Panc1 (cell line): ENCODE data around the gene GFAP.

ENCODE experiments used
- CTCF ChIP-seq: fragments of 450-650 bp; IDR thresholded peaks from 2 replicates; pipeline ENCODE4 v1.5.1; 2017; ENCODE audit warnings: mild to moderate bottlenecking
- POLR2AphosphoS5 ChIP-seq: IDR thresholded peaks from 2 replicates; pipeline ENCODE4 v1.6.1; 2012; ENCODE audit warnings: mild to moderate bottlenecking, low read depth, low read length, moderate library complexity
- TF ChIP-seq, protein P1 (sequence below), 2 experiments: IDR thresholded peaks; 2 replicates each; pipeline ENCODE4 v1.6.1; 2011 to 2012; ENCODE audit warnings: low read depth in 2 of 2, control low read depth in 1 of 2, low read length in 1 of 2, mild to moderate bottlenecking in 1 of 2, moderate library complexity in 1 of 2; ENCODE audit not compliant: insufficient read depth in 1 of 2

- TF ChIP-seq POLR2AphosphoS5: no peak
- no peak for TF ChIP-seq CTCF
- TF ChIP-seq, protein P1, sequence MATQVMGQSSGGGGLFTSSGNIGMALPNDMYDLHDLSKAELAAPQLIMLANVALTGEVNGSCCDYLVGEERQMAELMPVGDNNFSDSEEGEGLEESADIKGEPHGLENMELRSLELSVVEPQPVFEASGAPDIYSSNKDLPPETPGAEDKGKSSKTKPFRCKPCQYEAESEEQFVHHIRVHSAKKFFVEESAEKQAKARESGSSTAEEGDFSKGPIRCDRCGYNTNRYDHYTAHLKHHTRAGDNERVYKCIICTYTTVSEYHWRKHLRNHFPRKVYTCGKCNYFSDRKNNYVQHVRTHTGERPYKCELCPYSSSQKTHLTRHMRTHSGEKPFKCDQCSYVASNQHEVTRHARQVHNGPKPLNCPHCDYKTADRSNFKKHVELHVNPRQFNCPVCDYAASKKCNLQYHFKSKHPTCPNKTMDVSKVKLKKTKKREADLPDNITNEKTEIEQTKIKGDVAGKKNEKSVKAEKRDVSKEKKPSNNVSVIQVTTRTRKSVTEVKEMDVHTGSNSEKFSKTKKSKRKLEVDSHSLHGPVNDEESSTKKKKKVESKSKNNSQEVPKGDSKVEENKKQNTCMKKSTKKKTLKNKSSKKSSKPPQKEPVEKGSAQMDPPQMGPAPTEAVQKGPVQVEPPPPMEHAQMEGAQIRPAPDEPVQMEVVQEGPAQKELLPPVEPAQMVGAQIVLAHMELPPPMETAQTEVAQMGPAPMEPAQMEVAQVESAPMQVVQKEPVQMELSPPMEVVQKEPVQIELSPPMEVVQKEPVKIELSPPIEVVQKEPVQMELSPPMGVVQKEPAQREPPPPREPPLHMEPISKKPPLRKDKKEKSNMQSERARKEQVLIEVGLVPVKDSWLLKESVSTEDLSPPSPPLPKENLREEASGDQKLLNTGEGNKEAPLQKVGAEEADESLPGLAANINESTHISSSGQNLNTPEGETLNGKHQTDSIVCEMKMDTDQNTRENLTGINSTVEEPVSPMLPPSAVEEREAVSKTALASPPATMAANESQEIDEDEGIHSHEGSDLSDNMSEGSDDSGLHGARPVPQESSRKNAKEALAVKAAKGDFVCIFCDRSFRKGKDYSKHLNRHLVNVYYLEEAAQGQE (IDR thresholded peaks at IDR 0.05; ENCODE audit: insufficient read depth in 1 of 2, low read depth in 2 of 2, low read length in 1 of 2): no peak
Measured at GRCh38 chr17:44889003-44889402, 26.3 kb downstream of the GFAP start.
